ENCODE results near the gene GPHB5.
"Not testable (repeated sequence)": the region's sequence is repeated elsewhere in the genome, so short reads cannot be mapped to it uniquely, and the experiment has no call there.

Gene GPHB5

DNA sequence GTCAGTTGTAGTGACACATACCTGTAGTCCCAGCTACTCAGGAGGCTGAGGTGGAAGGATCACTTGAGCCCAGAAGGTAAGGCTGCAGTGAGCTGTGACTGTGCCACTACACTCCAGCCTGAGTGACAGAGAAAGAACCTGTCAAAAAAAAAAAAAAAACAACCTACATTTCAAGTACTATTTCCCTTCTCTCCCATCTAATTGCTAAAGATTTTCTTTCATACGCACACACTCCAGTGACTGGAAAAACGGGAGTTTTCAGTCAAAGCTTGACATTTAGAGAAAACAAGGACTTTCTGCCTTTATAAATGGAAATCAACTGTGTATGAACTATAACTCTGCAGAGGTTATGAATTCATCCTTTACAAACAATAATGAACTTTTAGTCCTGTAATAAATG lies 25.9 kb downstream of the GPHB5 start:
- DNase-seq = no peak

DNA sequence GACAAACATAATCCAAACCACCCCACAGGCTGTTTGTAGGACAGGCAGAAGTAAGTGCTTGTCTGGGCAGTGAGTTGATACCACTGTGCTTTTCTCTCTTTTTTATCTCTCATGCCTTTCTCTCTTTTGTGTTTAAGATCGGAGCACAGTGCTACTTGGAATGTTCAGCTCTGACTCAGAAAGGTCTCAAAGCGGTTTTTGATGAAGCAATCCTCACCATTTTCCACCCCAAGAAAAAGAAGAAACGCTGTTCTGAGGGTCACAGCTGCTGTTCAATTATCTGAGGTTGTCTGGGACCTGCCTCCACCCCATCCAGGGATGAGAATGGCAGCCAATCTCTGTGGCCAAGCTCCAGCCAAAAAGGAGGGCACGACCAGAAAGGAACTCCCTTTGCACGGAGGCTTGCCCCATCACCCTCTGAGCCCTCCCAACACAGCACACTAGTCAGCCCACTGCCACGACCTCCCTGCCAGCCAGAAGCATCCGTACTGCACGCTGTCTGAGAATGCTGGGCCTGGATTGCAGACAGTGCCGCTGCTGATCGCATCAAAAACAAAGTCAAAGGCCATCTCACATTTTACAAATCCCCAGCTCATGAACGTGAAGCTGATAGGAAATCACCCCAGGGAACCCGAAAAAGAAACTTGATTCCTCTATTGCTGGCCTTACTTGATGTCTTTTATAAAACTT lies 27.8 kb downstream of the GPHB5 start:
- DNase-seq = no peak

DNA sequence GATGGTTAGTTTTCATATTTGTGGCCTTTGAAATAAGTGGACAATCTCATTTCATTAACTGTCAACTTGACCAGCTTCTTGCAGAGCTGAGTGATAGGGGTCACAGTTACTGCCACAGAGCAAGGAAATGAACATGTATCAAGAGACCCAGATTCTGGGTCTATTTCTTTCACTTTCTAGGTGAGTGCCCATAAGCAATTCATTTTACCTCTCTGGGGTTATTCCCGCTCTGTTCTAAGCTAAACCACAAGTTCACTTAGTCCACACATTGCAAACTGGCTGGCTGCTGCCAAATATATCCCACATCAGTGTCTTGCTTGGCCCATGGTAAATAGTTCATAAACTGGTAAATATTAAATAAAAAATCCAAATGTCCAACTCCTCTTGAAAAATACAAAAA lies 29.9 kb downstream of the GPHB5 start:
- DNase-seq = no peak

DNA sequence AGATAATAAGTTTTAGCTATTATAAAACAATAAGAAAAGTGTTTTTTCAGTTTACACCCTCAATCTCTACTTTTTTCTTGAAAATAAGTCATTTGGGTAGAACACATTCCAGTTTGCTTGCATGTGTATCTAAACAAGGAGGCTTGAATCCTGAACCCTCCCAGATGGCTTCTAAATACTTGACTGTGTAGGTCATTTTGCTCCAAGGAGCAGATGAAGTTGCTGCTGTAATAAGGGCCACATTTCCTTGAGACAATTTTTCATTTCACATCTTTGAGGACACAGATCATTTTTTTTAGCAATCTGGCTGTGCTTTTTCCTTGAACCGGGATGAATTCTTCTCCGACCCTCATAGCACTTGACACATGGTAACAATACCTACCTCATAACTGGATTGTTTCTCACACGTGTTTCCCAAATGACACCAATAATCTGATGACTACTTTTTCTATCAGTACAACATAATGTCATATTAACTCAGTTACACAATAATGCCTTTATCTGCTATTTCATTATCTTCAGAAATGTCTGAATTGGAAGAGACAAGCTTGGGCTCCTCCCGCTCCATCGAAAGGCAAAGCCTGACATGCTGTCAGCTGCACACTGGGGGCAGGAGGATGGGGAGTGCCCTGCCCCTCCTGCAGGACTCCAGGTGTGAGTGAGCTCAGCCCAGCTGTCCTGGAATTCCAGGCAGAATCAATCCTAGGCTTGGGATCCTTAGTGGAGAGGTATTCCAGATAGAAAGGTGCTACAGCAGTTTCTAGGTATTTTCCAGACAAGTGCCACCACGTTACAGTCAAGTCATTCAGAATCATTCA lies 30.9 kb downstream of the GPHB5 start:
- DNase-seq = no peak

DNA sequence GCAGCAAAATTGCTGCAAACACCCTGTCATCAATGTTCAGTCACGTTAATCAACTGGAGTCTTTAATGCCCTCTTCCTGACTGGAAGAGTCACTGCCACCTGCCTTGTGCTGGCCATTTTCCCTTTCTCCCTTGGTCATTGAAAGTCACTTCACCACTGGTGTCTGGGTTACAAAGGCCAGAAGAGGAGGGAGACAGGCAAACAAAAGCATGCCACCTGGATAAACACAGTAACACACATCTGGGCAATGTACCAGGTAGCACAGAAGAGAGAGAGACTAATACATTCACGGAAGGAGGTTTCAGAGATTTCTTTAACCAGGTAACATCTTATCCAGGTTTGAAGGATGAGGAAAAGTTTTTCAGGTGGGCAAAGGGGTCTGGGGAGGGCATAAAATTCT lies 32.7 kb downstream of the GPHB5 start:
- no peak for DNase-seq

DNA sequence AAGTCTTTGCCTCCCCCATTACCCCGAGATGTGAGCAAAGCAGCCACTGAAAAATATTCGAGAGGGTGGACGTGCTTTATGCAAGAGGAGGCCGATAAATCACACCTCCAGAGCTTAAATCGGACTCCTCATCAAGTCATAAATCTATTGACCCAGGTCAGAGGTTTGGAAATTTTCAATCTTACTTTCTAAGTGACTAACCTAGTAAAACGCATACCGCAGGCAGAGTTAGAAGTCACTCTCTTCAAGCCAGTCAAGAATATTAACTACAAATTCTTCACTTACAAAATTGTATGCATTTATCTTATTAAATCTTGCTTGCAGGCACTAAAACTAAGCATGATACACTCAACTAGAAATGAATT lies 34.9 kb downstream of the GPHB5 start:
- DNase-seq = no peak

DNA sequence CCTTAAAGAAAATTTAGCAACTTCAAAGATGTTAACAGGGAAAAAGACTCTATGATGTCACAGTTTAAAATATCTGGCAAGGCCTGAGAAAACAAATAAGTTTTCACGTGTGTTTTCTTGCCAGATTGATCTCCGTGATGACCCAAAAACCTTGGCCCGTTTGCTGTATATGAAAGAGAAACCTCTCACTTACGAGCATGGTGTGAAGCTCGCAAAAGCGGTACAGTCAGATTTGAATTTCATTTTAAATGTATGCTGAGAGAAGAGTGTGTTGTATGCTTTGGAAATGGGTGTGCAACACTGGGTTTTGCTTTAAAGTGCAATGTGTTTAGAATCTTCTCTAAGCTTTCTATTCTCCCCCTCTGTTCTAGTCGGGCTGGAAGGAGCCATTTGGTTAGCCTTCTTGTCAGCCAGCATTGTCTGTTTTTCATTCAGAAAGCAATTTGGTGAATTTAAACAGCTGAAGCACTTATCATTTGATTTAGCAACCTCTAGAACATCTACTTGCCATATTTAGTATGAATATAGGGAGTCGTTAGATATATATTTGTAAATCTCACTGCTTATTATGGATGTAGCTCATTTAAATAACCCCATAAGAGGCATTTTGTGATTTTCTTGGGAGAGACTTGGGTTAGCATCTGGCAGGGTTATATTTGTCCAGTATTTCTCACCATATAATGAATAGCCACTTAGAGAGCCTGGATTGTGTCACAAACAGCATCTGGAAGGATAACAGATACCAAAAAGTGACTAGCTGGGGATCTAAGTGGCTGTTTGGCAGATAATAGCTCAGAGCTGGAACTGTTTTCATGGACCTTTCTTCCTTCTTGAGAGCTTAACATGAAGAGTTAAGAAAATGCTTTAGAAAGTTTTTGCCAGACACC lies 35.5 kb downstream of the GPHB5 start:
- no peak for DNase-seq

DNA sequence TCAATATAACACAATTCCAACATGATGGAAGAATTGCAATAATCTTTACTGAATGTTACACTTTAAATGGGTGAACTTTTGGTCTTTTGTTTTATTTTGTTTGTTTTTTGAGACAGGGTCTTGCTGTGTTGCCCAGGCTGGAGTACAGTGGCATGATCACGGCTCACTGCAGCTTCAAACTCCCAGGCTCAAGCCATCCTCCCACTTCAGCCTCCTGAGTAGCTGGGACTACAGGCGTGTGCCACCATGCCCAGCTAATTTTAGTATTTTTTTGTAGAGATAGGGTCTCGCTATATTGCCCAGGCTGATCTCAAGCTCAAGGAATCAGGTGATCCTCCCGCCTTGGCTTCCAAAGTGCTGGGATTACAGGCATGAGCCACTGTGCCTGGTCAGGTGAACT lies 38.8 kb downstream of the GPHB5 start:
- DNase-seq = not testable (repeated sequence)

DNA sequence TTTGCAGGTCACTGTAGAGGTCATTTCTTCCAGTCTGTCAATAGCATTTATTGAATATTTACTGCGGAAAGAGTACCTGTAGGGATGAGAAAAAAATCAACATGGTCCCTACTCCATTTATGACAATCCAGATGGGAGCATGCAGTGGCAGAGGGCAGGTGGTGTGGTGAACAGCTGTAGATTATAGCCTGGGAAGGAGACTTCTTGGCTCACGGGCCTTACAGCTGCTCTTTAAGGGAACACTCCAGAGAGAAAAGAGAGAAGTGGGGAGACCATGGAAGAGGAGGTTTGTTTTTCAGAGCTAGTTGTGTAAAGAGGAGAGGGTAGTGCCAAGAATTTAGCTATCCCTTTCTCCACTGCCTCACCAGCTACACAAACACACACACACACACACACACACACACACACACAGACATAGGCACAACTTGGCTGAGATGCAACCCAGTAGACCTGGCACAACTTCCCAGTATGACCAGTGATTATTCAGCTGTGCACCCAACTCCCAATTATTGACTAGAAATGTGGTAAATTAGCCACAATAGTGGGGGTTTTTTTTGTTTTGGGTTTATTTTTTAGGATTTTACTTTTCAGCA lies 41.0 kb downstream of the GPHB5 start:
- DNase-seq = no peak

DNA sequence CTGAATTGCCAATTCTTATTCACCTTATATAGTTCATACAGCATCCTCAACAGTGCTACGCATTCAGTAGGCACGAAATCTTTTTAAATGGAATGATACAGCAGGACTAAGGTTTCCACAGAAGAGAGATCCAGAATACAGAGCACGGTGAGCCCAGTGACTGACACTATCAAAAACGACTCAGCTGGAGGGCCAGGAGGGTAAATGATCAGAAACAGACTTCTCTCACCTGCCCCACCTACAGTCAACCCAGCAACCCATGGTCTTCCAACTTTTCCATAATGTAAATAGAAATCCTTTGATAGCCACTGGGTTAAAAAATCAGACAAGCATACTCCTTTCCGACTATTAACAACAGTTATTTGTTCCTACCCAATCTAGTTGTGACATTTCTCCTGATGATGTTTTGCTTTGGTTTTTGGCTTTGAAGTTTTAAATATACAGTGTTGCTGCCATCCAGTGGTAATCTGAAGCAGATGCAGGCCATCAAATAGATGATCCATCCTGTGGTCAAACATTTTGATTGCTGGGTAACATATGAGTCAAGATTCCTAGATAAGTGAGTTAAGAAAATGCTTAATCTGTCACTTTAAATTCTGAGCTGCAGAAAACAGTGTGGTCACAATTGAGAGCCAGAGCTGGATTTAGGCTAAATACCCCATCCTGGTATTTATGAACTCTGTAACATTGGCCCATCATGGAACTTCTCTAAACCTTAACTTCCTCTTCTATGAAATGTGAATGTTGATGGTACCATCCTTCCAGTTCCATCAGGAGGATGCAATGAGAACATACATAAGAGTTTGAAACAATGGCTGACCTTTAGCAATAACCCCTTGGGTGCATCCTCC lies 42.0 kb downstream of the GPHB5 start:
- DNase-seq = no peak

DNA sequence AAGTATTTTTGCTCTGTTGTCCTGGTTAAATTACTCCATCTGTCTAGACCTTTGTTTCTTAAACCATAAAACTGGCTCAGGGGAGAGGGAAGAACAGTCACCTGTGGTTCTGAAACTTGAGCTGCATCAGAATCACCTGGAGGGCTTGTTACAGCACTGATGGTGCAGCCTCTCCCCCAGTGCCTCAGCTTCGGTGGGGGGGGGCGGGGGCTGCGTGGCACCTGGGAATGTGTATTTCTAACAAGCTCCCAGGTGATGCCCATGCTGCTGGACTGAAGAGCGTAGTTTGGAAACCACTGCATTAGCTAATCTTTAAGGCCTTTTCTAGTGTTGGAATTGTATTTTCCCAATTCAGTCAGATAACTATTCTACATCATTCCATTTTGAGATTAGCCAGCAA lies 42.7 kb downstream of the GPHB5 start:
- no peak for DNase-seq

DNA sequence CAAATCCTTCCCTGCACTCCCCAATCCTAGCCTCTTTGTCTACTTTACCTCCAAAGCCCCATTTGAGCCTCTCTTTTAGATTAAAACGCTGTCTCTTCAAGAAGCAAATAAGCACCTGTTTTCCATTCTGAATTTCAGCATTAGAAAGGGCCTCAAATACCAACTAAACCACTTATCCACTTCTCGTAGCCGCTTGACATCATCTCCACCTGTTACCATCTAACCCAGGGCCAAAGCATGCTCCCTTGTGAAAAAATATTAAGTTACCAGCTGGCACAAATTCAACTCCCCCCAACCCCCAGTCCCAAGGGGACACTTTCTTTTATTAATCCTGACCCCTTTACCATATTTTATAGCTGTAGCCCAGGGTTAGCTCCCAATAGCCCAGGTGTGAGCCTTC lies 43.1 kb downstream of the GPHB5 start:
- DNase-seq = no peak

DNA sequence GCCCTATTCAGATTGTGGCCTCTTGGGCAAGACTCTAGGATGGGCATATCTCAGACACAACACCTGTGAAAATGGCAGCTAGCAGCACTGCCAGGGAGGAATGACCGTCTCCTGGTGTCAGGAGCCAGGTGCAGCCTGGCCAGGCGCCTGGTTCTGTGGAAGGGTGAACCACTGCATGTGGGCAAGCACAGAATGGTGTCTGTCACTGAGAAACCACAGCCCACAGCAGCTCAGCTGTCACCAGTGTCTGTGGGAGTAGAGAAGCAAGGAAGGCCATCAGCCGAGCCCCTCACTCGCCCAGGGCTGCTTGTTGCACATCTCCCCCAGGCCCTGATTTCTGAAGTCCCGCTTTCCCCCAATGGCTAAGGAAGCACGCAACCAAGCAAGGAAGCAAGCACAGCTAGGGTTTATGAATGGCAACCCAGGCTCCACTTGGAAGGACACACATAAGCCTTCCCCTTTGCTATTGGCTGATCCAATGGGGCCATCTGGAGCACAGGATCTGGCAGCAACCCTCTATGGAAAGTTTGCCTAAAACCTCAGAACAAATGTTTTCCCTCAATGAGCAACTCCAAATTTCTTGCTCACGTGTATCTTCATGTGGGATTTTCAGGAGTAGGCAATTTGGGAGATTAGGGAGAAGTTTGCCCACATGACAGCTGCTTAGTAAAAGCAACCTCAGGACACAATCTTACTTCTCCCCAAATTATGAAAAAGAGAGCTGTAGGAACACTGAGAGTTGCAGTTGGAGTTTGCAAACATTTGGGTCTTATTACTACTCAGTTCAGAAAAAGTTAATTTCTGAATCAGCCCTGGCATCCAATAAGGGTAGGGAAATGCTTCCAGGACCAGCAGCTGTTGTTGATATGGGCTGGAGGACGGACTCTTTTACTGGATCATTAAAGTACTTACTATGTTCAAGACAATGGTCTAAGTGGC lies 44.7 kb downstream of the GPHB5 start:
- DNase-seq = no peak

DNA sequence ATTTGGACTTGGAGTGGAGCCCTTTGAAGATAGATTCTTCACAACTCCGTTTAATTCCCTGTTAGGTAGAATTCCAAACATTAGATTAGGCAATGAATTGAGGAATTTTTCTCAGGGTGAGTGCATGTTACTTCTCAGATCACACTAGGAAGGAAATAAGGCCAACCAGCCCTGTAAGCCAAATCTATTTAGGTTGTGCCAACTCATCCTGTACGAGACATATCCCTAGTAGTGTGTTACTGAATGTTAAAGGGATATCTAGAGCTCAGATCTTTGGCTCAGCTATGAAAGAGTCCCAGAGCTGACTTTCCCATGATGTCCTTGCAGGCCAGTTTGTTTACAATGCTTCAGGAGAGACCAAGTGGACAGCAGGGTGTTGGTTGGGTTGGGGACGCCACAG lies 45.6 kb downstream of the GPHB5 start:
- no peak for DNase-seq

DNA sequence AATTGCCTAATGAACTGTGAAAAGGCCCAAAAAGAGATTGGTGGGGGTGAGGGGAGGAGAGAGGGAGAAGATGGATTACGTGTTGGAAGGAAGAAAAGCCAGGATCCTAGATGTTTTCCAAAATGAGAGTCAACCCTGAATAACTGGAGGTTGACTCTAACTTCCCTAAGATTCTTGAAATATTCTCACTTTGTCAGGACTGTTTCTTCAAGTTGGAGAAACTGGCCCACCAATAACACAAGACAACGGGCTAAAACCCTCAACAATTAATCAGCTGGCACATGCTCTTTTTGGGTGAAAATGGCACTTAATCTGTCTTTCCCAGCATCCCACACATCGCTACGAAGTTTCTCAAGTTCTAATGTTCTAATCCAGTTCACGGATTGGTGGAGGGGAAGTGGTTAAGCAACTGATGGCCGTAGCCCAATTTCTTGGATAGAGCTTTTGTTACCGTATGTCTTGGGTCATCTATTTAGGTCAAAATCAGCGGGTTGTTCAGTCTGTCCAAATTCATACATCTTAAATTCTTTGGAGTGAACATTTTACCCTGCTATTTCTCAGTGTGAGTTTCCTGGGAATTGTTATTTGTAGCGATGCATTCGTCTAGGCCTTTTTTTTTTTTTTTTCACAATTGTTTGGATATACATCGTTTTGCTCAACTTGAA lies 49.0 kb downstream of the GPHB5 start:
- DNase-seq = no peak

DNA sequence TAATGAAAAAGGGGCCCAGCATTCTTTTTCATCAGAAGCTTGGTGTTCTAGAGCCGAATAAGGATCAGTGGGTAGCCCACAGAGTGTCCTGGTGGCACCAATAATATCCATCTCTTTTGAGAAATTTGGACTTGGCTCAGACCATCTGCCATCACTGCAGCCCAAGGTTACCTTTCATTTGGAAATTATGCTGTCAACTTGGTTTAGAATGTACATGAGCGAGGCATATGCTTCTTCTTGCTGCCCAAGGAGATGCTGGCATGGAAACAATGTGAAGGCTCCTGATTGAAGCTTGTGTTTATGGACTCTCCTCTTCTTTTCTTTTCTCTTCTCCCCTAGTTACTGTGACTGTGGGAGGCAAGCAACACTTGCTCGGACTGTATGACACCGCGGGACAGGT lies 50.0 kb downstream of the GPHB5 start:
- DNase-seq = no peak

DNA sequence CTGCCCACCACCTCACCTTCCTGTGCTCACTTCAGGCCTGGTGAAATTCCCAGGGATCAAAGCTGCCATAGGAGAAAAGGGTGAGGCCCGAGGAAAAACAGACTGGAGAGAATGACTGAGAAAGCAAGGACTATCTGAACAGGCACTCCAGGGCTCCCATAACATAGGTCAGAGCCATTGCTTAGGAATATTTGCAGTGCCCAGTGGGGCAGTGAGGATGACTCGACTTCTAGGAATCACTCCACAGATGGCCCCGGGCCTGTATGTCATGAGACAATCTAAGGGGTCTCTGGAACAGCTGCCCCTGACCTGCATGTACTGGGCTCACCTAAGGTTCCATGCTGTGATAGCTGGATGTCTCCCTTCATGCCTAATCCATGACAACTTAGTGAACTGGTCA lies 51.6 kb downstream of the GPHB5 start:
- DNase-seq = no peak

DNA sequence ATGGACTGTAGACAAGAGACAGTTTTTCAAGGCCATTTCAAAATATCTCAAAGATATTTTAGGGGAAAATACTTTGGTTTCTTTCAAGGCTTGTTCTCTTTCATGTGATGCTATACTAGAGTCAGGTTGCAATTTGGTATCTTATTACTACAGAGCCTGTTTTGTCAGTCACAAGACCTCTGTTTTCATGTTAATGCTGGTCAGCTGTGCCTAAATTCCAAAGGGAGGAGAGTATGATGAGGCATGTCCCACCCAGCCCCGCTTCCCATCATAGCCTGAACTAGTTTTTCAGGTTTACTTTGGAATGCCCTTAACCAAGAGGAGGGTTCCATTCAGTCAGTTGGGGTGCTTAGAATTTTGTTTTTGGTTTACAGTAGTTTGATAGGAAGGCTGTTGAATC lies 52.6 kb downstream of the GPHB5 start:
- no peak for DNase-seq
